MM.1S (cell line): ENCODE measurements around the gene DMBX1.

ENCODE experiments used
- DNase-seq: peaks from one replicate; pipeline ENCODE4 v3.0.0-alpha.2; 2015
- H2AFZ ChIP-seq: fragments of 300-600 bp; sonication (generic); 2 replicates; pipeline ENCODE4 v1.6.0; 2016; ENCODE audit warnings: antibody characterized with exemption, low read length
- H3F3A ChIP-seq: fragments of 300-600 bp; sonication (generic); 2 replicates; pipeline ENCODE4 v1.6.1; 2016; ENCODE audit warnings: mild to moderate bottlenecking, antibody characterized with exemption, low read length, moderate library complexity, mixed read lengths; ENCODE audit not compliant: insufficient read depth
- H3K27ac ChIP-seq: fragments of 300-600 bp; sonication (generic); 2 replicates; pipeline ENCODE4 v1.5.1; 2016; ENCODE audit warnings: mild to moderate bottlenecking, low read length
- H3K27me3 ChIP-seq: fragments of 300-600 bp; sonication (generic); replicated peaks from 2 replicates; pipeline ENCODE4 v1.6.0; 2016; ENCODE audit warnings: low read length; ENCODE audit not compliant: insufficient read depth
- H3K36me3 ChIP-seq: fragments of 300-600 bp; sonication (generic); replicated peaks from 2 replicates; pipeline ENCODE4 v1.6.1; 2016; ENCODE audit warnings: mild to moderate bottlenecking, low read length, mixed read lengths; ENCODE audit not compliant: insufficient read depth
- H3K4me1 ChIP-seq: fragments of 300-600 bp; sonication (generic); 2 replicates; pipeline ENCODE4 v1.6.1; 2016; ENCODE audit warnings: low read length, mixed read lengths
- H3K4me2 ChIP-seq: fragments of 300-600 bp; sonication (generic); 2 replicates; pipeline ENCODE4 v1.6.0; 2016; ENCODE audit warnings: low read depth, low read length
- H3K4me3 ChIP-seq: fragments of 300-600 bp; sonication (generic); 2 replicates; pipeline ENCODE4 v1.5.1; 2016; ENCODE audit warnings: low read length, mixed read lengths
- H3K79me2 ChIP-seq: fragments of 300-600 bp; sonication (generic); 2 replicates; pipeline ENCODE4 v1.6.1; 2016; ENCODE audit warnings: mixed run types, low read length, mixed read lengths
- H3K9ac ChIP-seq: fragments of 300-600 bp; sonication (generic); 2 replicates; pipeline ENCODE4 v1.6.1; 2016; ENCODE audit warnings: low read length, mixed read lengths
- H3K9me2 ChIP-seq: fragments of 300-600 bp; sonication (generic); replicated peaks from 2 replicates; pipeline ENCODE4 v1.6.1; 2016; ENCODE audit warnings: mild to moderate bottlenecking, low read length, mixed read lengths; ENCODE audit not compliant: insufficient read depth
- H3K9me3 ChIP-seq: fragments of 300-600 bp; sonication (generic); replicated peaks from 2 replicates; pipeline ENCODE4 v1.6.1; 2016; ENCODE audit warnings: mild to moderate bottlenecking, low read length, mixed read lengths; ENCODE audit not compliant: insufficient read depth
- H4K20me1 ChIP-seq: fragments of 300-600 bp; sonication (generic); 2 replicates; pipeline ENCODE4 v1.6.1; 2016; ENCODE audit warnings: mild to moderate bottlenecking, low read length, moderate library complexity, mixed read lengths; ENCODE audit not compliant: insufficient read depth
- CTCF ChIP-seq: fragments of 300-600 bp; sonication (generic); IDR thresholded peaks from 2 replicates; pipeline ENCODE4 v1.5.1; 2016; ENCODE audit warnings: antibody characterized with exemption, low read length, mixed read lengths
- EZH2 ChIP-seq: fragments of 300-600 bp; sonication (generic); optimal IDR thresholded peaks from 2 replicates; pipeline ENCODE3; 2017; ENCODE audit warnings: low read depth, mild to moderate bottlenecking, antibody characterized with exemption, low read length, mixed read lengths
- EZH2phosphoT487 ChIP-seq: fragments of 300-600 bp; sonication (generic); IDR thresholded peaks from 2 replicates; pipeline ENCODE4 v1.6.1; 2018; ENCODE audit warnings: antibody characterized with exemption, low read length

The DMBX1 gene

GRCh38 chr1:46538147-46538546, 48.5 kb downstream of the DMBX1 start:
- Histone ChIP-seq H3K27me3 (peaks cover 61% of the 10 kb centered on the region), H3K9me3 (no peaks in the 10 kb centered on the region), H3K4me3 (no peak overlapping the region), H3K9me2 (no peaks in the 10 kb centered on the region), H2AFZ (no peak overlapping the region), H3K36me3 (no peaks in the 10 kb centered on the region), H3K4me1 (no peaks in the 10 kb centered on the region), H4K20me1 (no peaks in the 10 kb centered on the region), H3K27ac (no peak overlapping the region), H3K79me2 (no peaks in the 10 kb centered on the region), H3K9ac (no peak overlapping the region), H3K4me2 (no peak overlapping the region), H3F3A (no peaks in the 10 kb centered on the region)
- DNase-seq = no peak
- no peak for TF ChIP-seq EZH2
- no peak for TF ChIP-seq CTCF
- no peak for TF ChIP-seq EZH2phosphoT487
